Stomach (tissue), 4 donors: ENCODE data around the gene CPNE1.

ENCODE experiments used
- CTCF ChIP-seq, 7 experiments: fragments of 450-650 bp in 4 of 7; fragments of 200-600 bp in 3 of 7; sonication (generic) in 3 of 7; IDR thresholded peaks; one replicate each; pipeline ENCODE4 v1.5.1; 2016 to 2019; ENCODE audit warnings: antibody characterized with exemption in 7 of 7, control low read depth in 2 of 7, mild to moderate bottlenecking in 1 of 7
- POLR2A ChIP-seq, 4 donors: fragments of 450-650 bp; IDR thresholded peaks; one replicate each; pipeline ENCODE4 v1.6.1; 2016; ENCODE audit warnings: antibody characterized with exemption in 4 of 4, control low read depth in 2 of 4, mild to moderate bottlenecking in 1 of 4, moderate library complexity in 1 of 4
- POLR2AphosphoS5 ChIP-seq, 3 donors: sonication (generic); formaldehyde crosslinking; IDR thresholded peaks; one replicate each; pipeline ENCODE4 v1.6.1; 2016; ENCODE audit warnings: antibody characterized with exemption in 3 of 3

DNA sequence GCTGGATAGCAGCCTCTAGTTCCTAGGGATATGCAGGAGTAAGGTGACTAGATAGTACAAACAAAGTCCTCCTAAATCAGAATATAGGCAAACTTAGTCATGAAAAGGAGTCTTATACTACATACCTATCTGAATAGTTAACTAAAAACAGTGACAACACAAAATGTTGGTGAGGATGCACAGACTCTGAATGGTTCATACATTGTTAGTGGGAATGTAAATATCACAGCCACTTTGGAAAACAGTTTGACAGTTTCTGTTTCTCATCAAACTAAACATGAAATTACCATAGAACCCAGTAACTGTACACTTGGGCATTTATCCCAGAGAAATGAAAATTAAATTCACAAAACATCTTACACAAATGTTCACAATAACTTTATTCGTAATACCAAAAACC lies 17.3 kb upstream of the CPNE1 start:
- TF ChIP-seq CTCF (IDR thresholded peaks at IDR 0.05), result no peak
- no peak for TF ChIP-seq POLR2A (IDR thresholded peaks at IDR 0.05)
- TF ChIP-seq POLR2AphosphoS5 (IDR thresholded peaks at IDR 0.05), result peak in 1 of 3 donors; percentile 14
